Gastroesophageal sphincter (tissue), 4 donors: Measurements from ENCODE around the gene CLEC2B. TPM values are rescaled to one million over a fixed set of nuclear protein-coding genes. Genes with fewer than 3 reads are reported as not detected.

Experiments
- ATAC-seq: fragments of 150-250 bp; one replicate; pipeline ENCODE4 v1.9.1; 2016; ENCODE audit warnings: mild to moderate bottlenecking, moderate library complexity
- H3K27ac ChIP-seq, 4 donors: fragments of 200-600 bp; sonication (generic) in 3 of 4; 1 replicate in 3 of 4; 2 replicates in 1 of 4; pipeline ENCODE4 v1.5.1; 2016 to 2019
- H3K27me3 ChIP-seq: fragments of 200-600 bp; sonication (generic); one replicate; pipeline ENCODE4 v1.5.1; 2019
- H3K36me3 ChIP-seq, 2 donors: fragments of 200-600 bp; sonication (generic); one replicate each; pipeline ENCODE4 v1.5.1; 2019; ENCODE audit warnings: control low read depth in 1 of 2
- H3K4me1 ChIP-seq, 3 donors: fragments of 200-600 bp; sonication (generic); 1 replicate in 2 of 3; 2 replicates in 1 of 3; pipeline ENCODE4 v1.5.1; 2016 to 2019; ENCODE audit warnings: control low read depth in 2 of 3
- H3K4me3 ChIP-seq, 2 donors: fragments of 200-600 bp; sonication (generic); one replicate each; pipeline ENCODE4 v1.5.1; 2019; ENCODE audit warnings: mild to moderate bottlenecking in 1 of 2, moderate library complexity in 1 of 2
- H3K9me3 ChIP-seq, 3 donors: fragments of 200-600 bp; sonication (generic); one replicate each; pipeline ENCODE4 v1.5.1; 2017 to 2019; ENCODE audit warnings: control low read depth in 2 of 3
- EP300 ChIP-seq: sonication (generic); formaldehyde crosslinking; IDR thresholded peaks from one replicate; pipeline ENCODE4 v1.6.1; 2017; ENCODE audit warnings: antibody characterized with exemption, mild to moderate bottlenecking
- POLR2A ChIP-seq, 2 donors: fragments of 450-650 bp; IDR thresholded peaks; one replicate each; pipeline ENCODE4 v1.6.1; 2017; ENCODE audit warnings: antibody characterized with exemption in 2 of 2, mild to moderate bottlenecking in 2 of 2, moderate library complexity in 1 of 2
- POLR2AphosphoS5 ChIP-seq: sonication (generic); formaldehyde crosslinking; IDR thresholded peaks from one replicate; pipeline ENCODE4 v1.6.1; 2017; ENCODE audit warnings: antibody characterized with exemption
- WGBS, 2 donors: methylation state at CpG; one replicate each; pipeline ENCODE4 v1.1.5; 2018; ENCODE audit warnings: low coverage in 1 of 2; 5-methylcytosine and 5-hydroxymethylcytosine counted together
- total RNA-seq, 4 donors: library from RNA; depleted of rRNA; stranded (reverse); fragments of >200 nt; gene quantifications; one replicate each; pipeline ENCODE4 v1.1.0, GENCODE V29; 2016
- TF ChIP-seq, protein P1 (sequence below), 4 experiments: fragments of 200-600 bp in 2 of 4; fragments of 450-650 bp in 2 of 4; sonication (generic) in 1 of 4; IDR thresholded peaks; one replicate each; pipeline ENCODE4 v1.5.1; 2017 to 2019; ENCODE audit warnings: antibody characterized with exemption in 4 of 4, mild to moderate bottlenecking in 2 of 4, moderate library complexity in 2 of 4

Gene CLEC2B
- total RNA-seq, 4 donors from 2014 or later: 3.4 to 16.7 (median 8.9) TPM

DNA sequence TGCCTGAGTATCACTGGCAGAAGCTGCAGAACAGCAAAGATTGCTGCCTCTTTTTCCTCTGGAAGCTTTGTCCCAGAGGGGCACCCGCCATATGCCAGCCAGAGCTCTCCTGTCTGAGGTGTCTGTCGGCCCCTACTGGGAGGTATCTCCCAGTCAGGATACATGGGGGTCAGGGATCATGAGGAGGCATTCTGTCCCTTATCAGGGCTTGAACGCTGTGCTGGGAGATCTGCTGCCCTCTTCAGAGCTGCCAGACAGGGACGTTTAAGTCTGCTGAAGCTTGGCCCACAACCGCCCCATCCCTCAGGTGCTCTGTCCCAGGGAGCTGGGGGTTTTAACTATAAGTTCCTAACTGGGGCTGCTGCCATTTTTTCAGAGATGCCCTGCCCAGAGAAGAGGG lies 20.3 kb downstream of the CLEC2B start:
- TF ChIP-seq POLR2A (IDR thresholded peaks at IDR 0.05) (no peak), POLR2AphosphoS5 (no peak), EP300 (no peak)
- TF ChIP-seq, protein P1, sequence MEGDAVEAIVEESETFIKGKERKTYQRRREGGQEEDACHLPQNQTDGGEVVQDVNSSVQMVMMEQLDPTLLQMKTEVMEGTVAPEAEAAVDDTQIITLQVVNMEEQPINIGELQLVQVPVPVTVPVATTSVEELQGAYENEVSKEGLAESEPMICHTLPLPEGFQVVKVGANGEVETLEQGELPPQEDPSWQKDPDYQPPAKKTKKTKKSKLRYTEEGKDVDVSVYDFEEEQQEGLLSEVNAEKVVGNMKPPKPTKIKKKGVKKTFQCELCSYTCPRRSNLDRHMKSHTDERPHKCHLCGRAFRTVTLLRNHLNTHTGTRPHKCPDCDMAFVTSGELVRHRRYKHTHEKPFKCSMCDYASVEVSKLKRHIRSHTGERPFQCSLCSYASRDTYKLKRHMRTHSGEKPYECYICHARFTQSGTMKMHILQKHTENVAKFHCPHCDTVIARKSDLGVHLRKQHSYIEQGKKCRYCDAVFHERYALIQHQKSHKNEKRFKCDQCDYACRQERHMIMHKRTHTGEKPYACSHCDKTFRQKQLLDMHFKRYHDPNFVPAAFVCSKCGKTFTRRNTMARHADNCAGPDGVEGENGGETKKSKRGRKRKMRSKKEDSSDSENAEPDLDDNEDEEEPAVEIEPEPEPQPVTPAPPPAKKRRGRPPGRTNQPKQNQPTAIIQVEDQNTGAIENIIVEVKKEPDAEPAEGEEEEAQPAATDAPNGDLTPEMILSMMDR (IDR thresholded peaks at IDR 0.05): no peak
- Histone ChIP-seq H3K27ac (no peak overlapping the region), H3K27me3 (no peaks in the 10 kb centered on the region), H3K4me1 (no peaks in the 10 kb centered on the region), H3K36me3 (peaks cover 0 to 3% of the 10 kb centered on the region in 2 donors), H3K9me3 (peaks cover 0 to 24% (median 0%) of the 10 kb centered on the region in 3 donors), H3K4me3 (no peak overlapping the region)
- ATAC-seq: no peak
- WGBS, 2 donors: no CpG with 5 or more reads among the region's 5 CpGs

DNA sequence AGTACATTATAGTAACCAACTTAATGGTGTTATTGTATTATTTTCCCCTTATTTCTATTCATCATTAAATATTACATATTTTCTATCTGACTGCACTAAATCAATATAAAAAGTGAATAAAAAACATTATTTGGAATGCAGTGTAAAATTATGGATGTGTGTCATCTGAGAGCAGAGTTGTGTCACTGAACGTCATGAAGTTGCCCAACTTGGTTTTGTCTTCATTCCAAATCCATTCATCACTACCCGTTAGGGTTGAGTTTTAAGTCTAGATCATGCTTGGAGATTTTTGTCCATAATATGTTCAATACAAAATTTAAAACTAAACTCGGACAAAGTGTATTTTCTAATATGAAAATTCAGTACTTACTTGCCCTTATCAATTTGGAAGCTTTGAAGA lies 25.7 kb downstream of the CLEC2B start:
- H3K4me1 ChIP-seq: no peaks in the 10 kb centered on the region
- H3K4me3 ChIP-seq: no peak overlapping the region
- H3K9me3 ChIP-seq: peaks cover 0 to 8% (median 0%) of the 10 kb centered on the region in 3 donors
- 59 to 82% methylated on average over 3 of the region's 3 CpGs for WGBS, 2 donors
- TF ChIP-seq POLR2AphosphoS5 (no peak), POLR2A (IDR thresholded peaks at IDR 0.05) (no peak), EP300 (no peak)
- TF ChIP-seq, protein P1 (IDR thresholded peaks at IDR 0.05): no peak
- no peak for ATAC-seq
- H3K27ac ChIP-seq: no peak overlapping the region
- no peaks in the 10 kb centered on the region for H3K36me3 ChIP-seq
- H3K27me3 ChIP-seq: no peaks in the 10 kb centered on the region

DNA sequence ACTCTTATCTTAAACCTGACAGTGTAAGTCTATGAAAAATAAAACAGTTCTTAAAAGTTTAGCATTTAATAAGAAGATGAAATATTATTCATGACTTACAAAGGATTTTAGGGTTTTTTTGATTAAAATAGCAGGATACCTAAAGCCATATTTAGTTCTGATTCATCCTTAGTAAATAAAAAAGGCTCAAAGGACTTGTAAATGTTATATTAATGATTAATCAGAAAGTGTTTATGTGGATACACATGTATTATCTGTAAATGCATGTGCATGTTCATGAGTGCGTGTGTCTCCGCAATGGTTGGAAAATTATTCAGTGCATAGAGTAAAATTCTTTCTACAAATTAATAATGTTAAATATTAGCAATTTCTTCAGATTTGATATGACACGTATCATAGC lies 37.4 kb downstream of the CLEC2B start:
- TF ChIP-seq POLR2A (IDR thresholded peaks at IDR 0.05): no peak
- TF ChIP-seq POLR2AphosphoS5: no peak
- TF ChIP-seq EP300: no peak
- TF ChIP-seq, protein P1 (IDR thresholded peaks at IDR 0.05): no peak
- no peaks in the 10 kb centered on the region for H3K27me3 ChIP-seq
- H3K4me1 ChIP-seq: no peaks in the 10 kb centered on the region
- H3K36me3 ChIP-seq: no peaks in the 10 kb centered on the region
- no peaks in the 10 kb centered on the region for H3K9me3 ChIP-seq
- no peak for ATAC-seq
- no peak overlapping the region for H3K4me3 ChIP-seq
- no peak overlapping the region for H3K27ac ChIP-seq
- 58 to 67% methylated on average over 3 of the region's 3 CpGs for WGBS, 2 donors

DNA sequence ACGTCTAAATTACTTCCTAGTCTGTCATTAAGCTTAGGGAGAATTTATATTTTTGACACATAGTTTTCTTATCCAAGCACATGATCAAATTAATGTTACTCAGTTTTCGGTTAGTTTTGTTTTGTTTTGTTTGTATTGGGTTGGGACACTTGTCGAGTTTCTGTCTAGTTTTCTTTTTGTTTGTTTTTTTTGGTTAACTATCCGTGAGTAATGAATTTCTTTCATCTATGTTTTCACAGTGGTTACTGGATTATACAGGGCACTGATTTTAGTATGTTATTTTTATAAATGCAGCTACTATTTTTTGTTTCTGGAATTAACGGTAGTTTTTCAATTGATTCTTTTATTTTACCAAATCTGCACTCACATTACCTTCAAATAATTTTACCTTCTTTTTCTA lies 39.2 kb downstream of the CLEC2B start:
- H3K27me3 ChIP-seq: no peaks in the 10 kb centered on the region
- WGBS, 2 donors: 25 to 73% methylated on average over 5 of the region's 5 CpGs
- no peaks in the 10 kb centered on the region for H3K4me1 ChIP-seq
- no peaks in the 10 kb centered on the region for H3K9me3 ChIP-seq
- TF ChIP-seq POLR2A (IDR thresholded peaks at IDR 0.05) (no peak), POLR2AphosphoS5 (no peak)
- TF ChIP-seq, protein P1 (IDR thresholded peaks at IDR 0.05): no peak
- no peak for ATAC-seq
- H3K4me3 ChIP-seq: no peak overlapping the region
- H3K36me3 ChIP-seq: no peaks in the 10 kb centered on the region
- H3K27ac ChIP-seq: no peak overlapping the region

DNA sequence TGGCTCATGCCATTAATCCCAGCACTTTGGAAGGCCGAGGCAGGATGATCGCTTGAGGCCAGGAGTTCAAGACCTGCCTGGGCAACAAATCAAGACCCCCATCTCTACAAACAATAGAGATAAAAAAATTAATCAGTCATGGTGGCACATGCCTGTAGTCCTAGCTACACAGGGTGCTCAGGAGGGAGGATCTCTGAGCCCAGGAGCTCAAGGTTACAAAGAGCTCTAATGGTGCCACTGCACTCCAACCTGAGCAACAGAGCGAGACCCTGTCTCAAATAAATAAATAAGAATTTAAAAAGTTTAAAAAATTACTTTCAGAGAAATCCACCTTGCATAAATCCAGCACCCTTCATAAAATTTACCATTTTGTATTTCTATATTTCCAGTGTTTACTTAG lies 39.7 kb downstream of the CLEC2B start:
- TF ChIP-seq EP300: no peak
- TF ChIP-seq, protein P1 (IDR thresholded peaks at IDR 0.05): no peak
- no peak for TF ChIP-seq POLR2AphosphoS5
- no peak for TF ChIP-seq POLR2A (IDR thresholded peaks at IDR 0.05)
- Histone ChIP-seq H3K9me3 (no peaks in the 10 kb centered on the region), H3K4me1 (no peaks in the 10 kb centered on the region), H3K27ac (no peak overlapping the region), H3K4me3 (no peak overlapping the region), H3K36me3 (no peaks in the 10 kb centered on the region), H3K27me3 (no peaks in the 10 kb centered on the region)
- WGBS, 2 donors: 52 to 70% methylated on average over 3 of the region's 3 CpGs
- no peak for ATAC-seq
